ENCODE results near the gene PARD3. TPM values are rescaled to one million over a fixed set of nuclear protein-coding genes. Genes with fewer than 3 reads are reported as not detected.

The PARD3 gene
- total and polyA plus RNA-seq, 7 experiments from 2014 or later = 0.19 to 1.2 (median 0.43) TPM

DNA sequence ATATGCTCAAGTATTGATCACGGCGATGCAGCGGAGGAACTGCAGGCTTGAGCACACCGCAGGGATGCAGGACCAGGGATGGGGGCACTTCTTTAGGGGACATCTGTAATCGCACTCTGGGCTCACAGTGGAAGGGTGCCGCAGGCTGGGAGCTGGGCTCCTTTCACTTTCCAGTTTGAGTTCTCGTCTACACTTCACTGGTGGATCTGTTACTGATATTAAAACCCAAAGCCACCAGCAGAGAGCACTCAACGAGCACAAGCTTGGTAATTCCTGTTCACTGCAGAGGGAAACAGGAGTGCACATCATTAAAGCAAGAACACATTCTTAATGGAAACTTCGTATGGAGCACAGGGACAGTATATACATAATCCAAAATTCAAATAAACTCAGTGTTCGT, 91.3 kb downstream of the PARD3 start:
- no peak for ATAC-seq
- no peak for DNase-seq
- Histone ChIP-seq H3K4me3 (ENCODE audit: low read length) (no peak overlapping the region), H3K27ac (ENCODE audit: low read depth, low read length) (no peak overlapping the region), H3K27me3 (ENCODE audit: control insufficient read depth in 2 of 2, insufficient read depth in 2 of 2, low read length in 2 of 2) (no peaks in the 10 kb centered on the region), H3K36me3 (ENCODE audit: control insufficient read depth in 2 of 3, insufficient read depth in 3 of 3, low read length in 3 of 3) (no peaks in the 10 kb centered on the region), H3K4me1 (ENCODE audit: control insufficient read depth in 2 of 2, insufficient read depth in 2 of 2, low read length in 2 of 2) (no peaks in the 10 kb centered on the region), H3K9me3 (ENCODE audit: control insufficient read depth in 2 of 3, low read length in 3 of 3) (no peaks in the 10 kb centered on the region)
- peaks cover 0 to 7% (median 5%) of the 10 kb centered on the region in 5 donors for H3K27me3 Mint-ChIP-seq
- intact Hi-C loops (cut with micrococcal nuclease) = no loop called here
- H3K4me3 Mint-ChIP-seq = no peak overlapping the region
- no peak overlapping the region for H3K27ac Mint-ChIP-seq
- ChIA-PET POLR2A (no interaction called here), CTCF (interaction anchor here (0.7 kb wide), 1 partner anchor 12 kb away, joined by 3 read pairs; no protein-coding TSS in a partner anchor)
- H3K9me3 Mint-ChIP-seq = peaks cover 0 to 2% (median 0%) of the 10 kb centered on the region in 11 donors
- H3K36me3 Mint-ChIP-seq = no peaks in the 10 kb centered on the region
- H3K4me1 Mint-ChIP-seq = peaks cover 0 to 4% (median 0%) of the 10 kb centered on the region in 7 donors

DNA sequence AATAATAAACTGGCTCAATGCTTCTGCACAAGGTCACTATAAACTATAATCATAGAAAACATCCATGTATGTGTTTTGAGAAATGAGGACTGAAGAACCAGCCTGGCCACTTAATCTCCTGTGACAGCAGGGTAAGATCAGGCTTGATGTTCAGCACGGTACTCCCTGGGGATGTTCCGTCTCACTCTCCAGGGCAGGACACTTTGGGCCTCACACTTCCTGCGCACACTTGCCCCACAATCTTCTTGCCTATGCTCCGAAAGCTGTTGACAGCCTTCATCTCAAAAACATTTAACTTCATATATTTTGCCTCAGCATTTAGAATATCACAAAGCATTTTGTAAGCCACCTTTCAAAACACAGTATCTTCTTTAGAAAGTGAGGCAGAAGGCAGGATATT, 92.7 kb downstream of the PARD3 start:
- H3K4me3 Mint-ChIP-seq = no peak overlapping the region
- no peaks in the 10 kb centered on the region for H3K36me3 Mint-ChIP-seq
- ChIA-PET CTCF (no interaction called here), POLR2A (no interaction called here)
- intact Hi-C loops (cut with micrococcal nuclease) = no loop called here
- ATAC-seq (no peak), DNase-seq (no peak)
- Histone ChIP-seq H3K27ac (ENCODE audit: low read depth, low read length) (no peak overlapping the region), H3K27me3 (ENCODE audit: control insufficient read depth in 2 of 2, insufficient read depth in 2 of 2, low read length in 2 of 2) (no peaks in the 10 kb centered on the region), H3K9me3 (ENCODE audit: control insufficient read depth in 2 of 3, low read length in 3 of 3) (no peaks in the 10 kb centered on the region), H3K36me3 (ENCODE audit: control insufficient read depth in 2 of 3, insufficient read depth in 3 of 3, low read length in 3 of 3) (no peaks in the 10 kb centered on the region), H3K4me3 (ENCODE audit: low read length) (no peak overlapping the region), H3K4me1 (ENCODE audit: control insufficient read depth in 2 of 2, insufficient read depth in 2 of 2, low read length in 2 of 2) (no peaks in the 10 kb centered on the region)
- H3K9me3 Mint-ChIP-seq = peaks cover 0 to 2% (median 0%) of the 10 kb centered on the region in 11 donors
- H3K4me1 Mint-ChIP-seq = peaks cover 0 to 4% (median 0%) of the 10 kb centered on the region in 7 donors
- H3K27ac Mint-ChIP-seq = no peak overlapping the region
- peaks cover 0 to 6% (median 5%) of the 10 kb centered on the region in 5 donors for H3K27me3 Mint-ChIP-seq

DNA sequence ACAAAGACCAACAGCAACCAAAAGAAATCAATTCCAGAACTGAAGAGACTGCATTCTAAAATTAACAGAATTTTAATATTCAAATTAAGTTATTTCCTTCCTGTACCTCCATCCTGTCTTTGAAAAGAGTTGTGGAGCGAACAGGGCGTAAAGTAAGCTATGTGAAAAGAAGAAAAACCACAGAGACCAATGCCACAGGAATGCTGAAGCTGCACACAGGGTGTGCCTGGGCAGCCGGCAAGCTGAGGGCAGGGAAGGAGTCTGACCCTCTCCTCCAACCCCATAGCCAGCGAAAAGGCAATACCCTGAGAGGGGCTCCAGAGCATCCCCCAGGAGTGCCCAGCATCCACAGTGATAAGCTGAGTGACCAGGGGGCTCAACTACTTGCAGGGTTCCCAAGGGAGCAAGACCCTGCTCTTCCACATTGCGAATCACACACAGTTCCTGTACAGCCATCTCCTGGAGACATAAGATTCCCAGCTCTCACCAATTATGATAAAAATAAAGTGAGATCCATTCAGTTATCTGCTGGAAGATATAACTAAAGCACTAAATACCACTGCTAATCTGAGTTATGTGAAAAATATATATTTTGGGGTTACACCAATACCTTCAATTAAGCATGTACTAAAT, 93.8 kb downstream of the PARD3 start:
- peaks cover 0 to 10% (median 6%) of the 10 kb centered on the region in 5 donors for H3K27me3 Mint-ChIP-seq
- ChIA-PET POLR2A (no interaction called here), CTCF (interaction anchor here (0.7 kb wide), 1 partner anchor 236 kb away, joined by 4 read pairs; no protein-coding TSS in a partner anchor)
- H3K9me3 Mint-ChIP-seq = peaks cover 0 to 2% (median 0%) of the 10 kb centered on the region in 11 donors
- peaks cover 0 to 4% (median 0%) of the 10 kb centered on the region in 7 donors for H3K4me1 Mint-ChIP-seq
- ATAC-seq (no peak), DNase-seq (no peak)
- no peak overlapping the region for H3K4me3 Mint-ChIP-seq
- H3K27ac Mint-ChIP-seq = no peak overlapping the region
- Histone ChIP-seq H3K36me3 (ENCODE audit: control insufficient read depth in 2 of 3, insufficient read depth in 3 of 3, low read length in 3 of 3) (no peaks in the 10 kb centered on the region), H3K9me3 (ENCODE audit: control insufficient read depth in 2 of 3, low read length in 3 of 3) (no peaks in the 10 kb centered on the region), H3K27ac (ENCODE audit: low read depth, low read length) (no peak overlapping the region), H3K4me3 (ENCODE audit: low read length) (no peak overlapping the region), H3K27me3 (ENCODE audit: control insufficient read depth in 2 of 2, insufficient read depth in 2 of 2, low read length in 2 of 2) (no peaks in the 10 kb centered on the region), H3K4me1 (ENCODE audit: control insufficient read depth in 2 of 2, insufficient read depth in 2 of 2, low read length in 2 of 2) (no peaks in the 10 kb centered on the region)
- intact Hi-C loops (cut with micrococcal nuclease) = no loop called here
- H3K36me3 Mint-ChIP-seq = no peaks in the 10 kb centered on the region

DNA sequence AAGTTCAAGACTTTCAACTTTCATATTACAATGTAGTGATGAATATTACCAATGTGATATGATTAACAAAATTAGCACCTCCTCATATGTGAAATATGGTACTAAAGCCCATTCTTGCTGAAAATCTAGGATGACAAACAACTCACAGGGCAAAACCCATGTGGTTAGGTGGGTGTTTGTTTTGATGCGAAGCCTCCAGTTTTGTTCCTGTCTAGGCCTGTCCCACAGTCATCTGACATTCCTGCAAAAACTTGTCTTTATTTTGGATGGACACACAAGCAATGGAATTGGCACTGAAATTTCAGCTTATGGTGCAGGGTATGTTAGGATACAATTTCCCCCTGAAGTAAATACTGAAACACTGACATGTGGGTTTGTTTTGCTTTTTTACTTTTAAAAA, 95.3 kb downstream of the PARD3 start:
- Mint-ChIP-seq H3K9me3 (peaks cover 0 to 2% (median 0%) of the 10 kb centered on the region in 11 donors), H3K27me3 (peaks cover 0 to 12% (median 10%) of the 10 kb centered on the region in 5 donors), H3K36me3 (no peaks in the 10 kb centered on the region), H3K4me1 (peaks cover 0 to 4% (median 0%) of the 10 kb centered on the region in 7 donors), H3K27ac (no peak overlapping the region), H3K4me3 (no peak overlapping the region)
- POLR2A ChIA-PET = no interaction called here
- intact Hi-C loops (cut with micrococcal nuclease) = no loop called here
- Histone ChIP-seq H3K27ac (ENCODE audit: low read depth, low read length) (no peak overlapping the region), H3K4me1 (ENCODE audit: control insufficient read depth in 2 of 2, insufficient read depth in 2 of 2, low read length in 2 of 2) (no peaks in the 10 kb centered on the region), H3K9me3 (ENCODE audit: control insufficient read depth in 2 of 3, low read length in 3 of 3) (no peaks in the 10 kb centered on the region), H3K36me3 (ENCODE audit: control insufficient read depth in 2 of 3, insufficient read depth in 3 of 3, low read length in 3 of 3) (no peaks in the 10 kb centered on the region), H3K4me3 (ENCODE audit: low read length) (no peak overlapping the region), H3K27me3 (ENCODE audit: control insufficient read depth in 2 of 2, insufficient read depth in 2 of 2, low read length in 2 of 2) (no peaks in the 10 kb centered on the region)
- CTCF ChIA-PET = no interaction called here
- no peak for ATAC-seq
- DNase-seq = no peak

DNA sequence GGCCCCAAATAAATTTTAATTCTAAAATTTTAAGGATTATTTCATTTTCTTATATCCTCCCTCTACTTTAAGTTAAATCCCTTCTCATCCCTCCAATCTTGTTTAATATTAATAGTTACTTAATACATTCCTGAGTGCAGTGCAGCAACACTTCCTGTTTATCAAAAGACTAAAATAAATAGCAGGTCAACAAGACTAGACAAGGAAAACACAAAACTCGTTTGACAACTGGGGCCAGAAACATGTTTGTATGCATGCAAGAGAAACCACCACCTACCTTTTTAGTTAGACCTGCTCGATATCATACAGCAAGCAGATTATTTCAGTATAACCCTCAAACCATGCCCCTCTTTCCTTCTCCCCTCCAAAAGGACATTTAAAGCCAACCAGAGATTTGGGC, 95.8 kb downstream of the PARD3 start:
- Histone ChIP-seq H3K36me3 (ENCODE audit: control insufficient read depth in 2 of 3, insufficient read depth in 3 of 3, low read length in 3 of 3) (no peaks in the 10 kb centered on the region), H3K4me1 (ENCODE audit: control insufficient read depth in 2 of 2, insufficient read depth in 2 of 2, low read length in 2 of 2) (no peaks in the 10 kb centered on the region), H3K27me3 (ENCODE audit: control insufficient read depth in 2 of 2, insufficient read depth in 2 of 2, low read length in 2 of 2) (no peaks in the 10 kb centered on the region), H3K4me3 (ENCODE audit: low read length) (no peak overlapping the region), H3K9me3 (ENCODE audit: control insufficient read depth in 2 of 3, low read length in 3 of 3) (no peaks in the 10 kb centered on the region), H3K27ac (ENCODE audit: low read depth, low read length) (no peak overlapping the region)
- ATAC-seq (no peak), DNase-seq (no peak)
- no peak overlapping the region for H3K4me3 Mint-ChIP-seq
- intact Hi-C loops (cut with micrococcal nuclease) = no loop called here
- H3K36me3 Mint-ChIP-seq = no peaks in the 10 kb centered on the region
- ChIA-PET CTCF (no interaction called here), POLR2A (no interaction called here)
- peaks cover 0 to 12% (median 10%) of the 10 kb centered on the region in 5 donors for H3K27me3 Mint-ChIP-seq
- H3K9me3 Mint-ChIP-seq = peaks cover 0 to 2% (median 0%) of the 10 kb centered on the region in 11 donors
- no peak overlapping the region for H3K27ac Mint-ChIP-seq
- peaks cover 0 to 4% (median 0%) of the 10 kb centered on the region in 7 donors for H3K4me1 Mint-ChIP-seq

DNA sequence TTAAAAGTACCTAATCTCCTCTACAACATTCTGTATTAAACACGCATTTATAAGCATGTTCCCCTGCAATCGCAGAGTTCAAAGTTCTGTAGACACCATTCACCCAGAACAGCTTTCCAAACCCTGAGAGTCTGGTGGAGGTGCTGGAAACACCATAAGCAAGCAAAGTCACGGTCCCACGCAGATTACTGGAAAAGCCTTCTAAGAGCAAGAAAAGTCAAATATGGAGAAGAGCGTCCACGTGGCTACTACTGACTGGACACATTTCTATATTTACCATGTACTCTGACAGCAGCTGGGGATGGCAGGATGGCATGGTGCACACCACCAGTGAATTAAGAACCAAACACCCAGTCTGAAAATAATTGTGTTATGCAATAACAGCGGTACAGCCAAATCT, 97.7 kb downstream of the PARD3 start:
- Mint-ChIP-seq H3K36me3 (no peaks in the 10 kb centered on the region), H3K4me3 (no peak overlapping the region), H3K27me3 (peaks cover 0 to 12% (median 10%) of the 10 kb centered on the region in 5 donors), H3K27ac (no peak overlapping the region), H3K4me1 (peaks cover 0 to 4% (median 0%) of the 10 kb centered on the region in 7 donors), H3K9me3 (peaks cover 0 to 3% (median 0%) of the 10 kb centered on the region in 11 donors)
- CTCF ChIA-PET = no interaction called here
- H3K27me3 ChIP-seq (ENCODE audit: control insufficient read depth in 2 of 2, insufficient read depth in 2 of 2, low read length in 2 of 2) = no peaks in the 10 kb centered on the region
- no peaks in the 10 kb centered on the region for H3K9me3 ChIP-seq (ENCODE audit: control insufficient read depth in 2 of 3, low read length in 3 of 3)
- no peak overlapping the region for H3K27ac ChIP-seq (ENCODE audit: low read depth, low read length)
- intact Hi-C loops (cut with micrococcal nuclease) = no loop called here
- H3K4me1 ChIP-seq (ENCODE audit: control insufficient read depth in 2 of 2, insufficient read depth in 2 of 2, low read length in 2 of 2) = no peaks in the 10 kb centered on the region
- no peaks in the 10 kb centered on the region for H3K36me3 ChIP-seq (ENCODE audit: control insufficient read depth in 2 of 3, insufficient read depth in 3 of 3, low read length in 3 of 3)
- ATAC-seq = no peak
- no peak for DNase-seq
- no peak overlapping the region for H3K4me3 ChIP-seq (ENCODE audit: low read length)
- POLR2A ChIA-PET = no interaction called here

DNA sequence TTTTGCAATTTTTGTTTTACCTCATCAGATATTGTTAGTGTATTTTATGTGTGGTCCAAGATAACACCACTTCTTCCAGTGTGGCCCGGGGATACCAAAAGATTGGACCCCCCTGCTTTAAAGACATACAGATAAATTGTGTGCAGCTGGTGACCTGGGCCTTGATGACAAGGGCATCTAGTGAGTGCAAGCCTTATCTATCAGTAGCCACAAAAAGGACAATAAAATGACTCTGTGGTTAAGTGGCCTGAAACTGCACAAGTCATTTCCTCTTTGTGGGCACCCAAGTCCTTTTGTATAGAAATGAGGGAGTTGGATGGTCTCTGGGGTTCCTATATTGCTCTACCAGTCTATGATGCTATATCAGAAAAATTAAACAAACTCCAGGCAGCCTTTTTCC, 98.1 kb downstream of the PARD3 start:
- Histone ChIP-seq H3K4me1 (ENCODE audit: control insufficient read depth in 2 of 2, insufficient read depth in 2 of 2, low read length in 2 of 2) (no peaks in the 10 kb centered on the region), H3K27ac (ENCODE audit: low read depth, low read length) (no peak overlapping the region), H3K27me3 (ENCODE audit: control insufficient read depth in 2 of 2, insufficient read depth in 2 of 2, low read length in 2 of 2) (no peaks in the 10 kb centered on the region), H3K9me3 (ENCODE audit: control insufficient read depth in 2 of 3, low read length in 3 of 3) (no peaks in the 10 kb centered on the region), H3K36me3 (ENCODE audit: control insufficient read depth in 2 of 3, insufficient read depth in 3 of 3, low read length in 3 of 3) (no peaks in the 10 kb centered on the region), H3K4me3 (ENCODE audit: low read length) (no peak overlapping the region)
- intact Hi-C loops (cut with micrococcal nuclease) = no loop called here
- ATAC-seq (no peak), DNase-seq (no peak)
- Mint-ChIP-seq H3K9me3 (peaks cover 0 to 3% (median 0%) of the 10 kb centered on the region in 11 donors), H3K27ac (no peak overlapping the region), H3K36me3 (no peaks in the 10 kb centered on the region), H3K27me3 (peaks cover 0 to 12% (median 10%) of the 10 kb centered on the region in 5 donors), H3K4me1 (peaks cover 0 to 4% (median 0%) of the 10 kb centered on the region in 7 donors), H3K4me3 (no peak overlapping the region)
- ChIA-PET POLR2A (no interaction called here), CTCF (no interaction called here)

All from naive thymus-derived CD4-positive, alpha-beta T cell (primary cell).